Activated CD8-positive, alpha-beta memory T cell treated with anti-CD3 and anti-CD28 coated beads, Interleukin-2, amount 50 U/mL, for 24 hours (primary cell): ENCODE results near the gene DENND11.
A peak's percentile ranks its signal among the peaks of the same experiment; 100 is the strongest.
"Not testable (repeated sequence)": the region's sequence is repeated elsewhere in the genome, so short reads cannot be mapped to it uniquely, and the experiment has no call there.

Experiments
- DNase-seq: peaks from one replicate; pipeline ENCODE4 v3.0.0-alpha.2; 2020; ENCODE audit errors: extremely low read depth

DENND11 gene

DNA sequence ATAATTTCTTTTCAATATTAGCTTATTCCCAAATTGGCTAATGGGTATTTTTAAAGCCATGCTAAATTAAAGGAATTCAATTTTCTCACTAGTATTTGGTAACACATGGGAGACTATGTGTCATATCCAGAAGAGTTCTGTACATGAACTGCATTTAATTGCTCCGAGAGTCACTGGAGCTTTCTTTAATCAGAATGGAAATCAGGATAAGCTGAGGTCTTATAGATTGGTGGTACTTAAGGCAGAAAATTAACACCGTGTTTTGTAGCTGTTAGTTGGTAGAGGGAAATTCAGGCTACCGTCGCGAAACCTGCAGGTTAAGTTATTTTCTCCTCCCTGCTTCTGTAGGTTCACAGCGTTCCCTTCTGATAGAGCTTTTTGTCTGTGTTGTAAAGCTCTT lies 6.4 kb upstream of the DENND11 start, which contains the start of gene WEE2:
WEE2 (plus strand) TSS at position 3 of the 400 bp plus-strand sequence. CDS start 406 bp downstream, outside the sequence.
- no peak for DNase-seq

- DNase-seq: no peak
These were observed 4.5 kb upstream of the DENND11 start for GRCh38 chr7:141706239-141707064.

DNA sequence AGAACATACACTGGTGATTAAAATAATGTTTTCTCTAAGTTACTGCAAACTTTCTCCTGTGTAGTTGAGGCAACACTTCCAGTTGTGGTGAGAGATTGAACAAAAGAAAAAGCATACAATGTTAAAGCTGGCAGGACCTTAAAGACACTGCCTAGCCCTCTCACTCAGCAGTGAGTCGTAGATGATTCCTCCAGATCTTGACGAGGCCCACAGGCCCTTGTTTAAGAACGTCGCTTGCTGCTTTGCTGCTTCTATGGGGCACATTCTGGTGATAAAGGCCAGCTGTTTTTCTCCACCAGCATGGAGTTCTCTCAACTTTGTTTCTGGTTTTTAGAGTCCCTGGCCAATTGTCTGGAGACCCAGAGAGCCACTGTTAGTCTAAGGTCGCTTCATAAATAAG lies 2.8 kb upstream of the DENND11 start:
- no peak for DNase-seq

DNA sequence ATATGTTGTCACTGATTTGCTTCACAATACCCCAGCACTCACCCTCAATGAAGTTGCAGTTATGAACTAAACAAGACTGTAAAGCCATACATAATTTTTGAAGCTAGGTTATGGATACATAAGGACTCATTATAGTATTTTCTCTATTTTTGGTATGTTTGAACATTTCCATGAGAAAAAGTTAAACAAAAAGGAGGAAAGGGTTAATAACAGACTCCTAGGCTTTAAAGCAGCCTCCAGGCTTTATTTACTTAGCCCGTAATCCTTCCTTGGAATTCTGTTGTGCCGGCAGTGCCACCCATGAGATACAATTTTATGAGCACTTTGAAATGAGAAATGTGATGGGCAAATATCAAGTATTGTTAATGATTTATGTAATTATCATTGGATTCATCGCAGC lies 2.1 kb upstream of the DENND11 start:
- DNase-seq: no peak

GRCh38 chr7:141702892-141703291 lies 926 bp upstream of the DENND11 start:
- no peak for DNase-seq

GRCh38 chr7:141701489-141702046 lies 398 bp downstream of the DENND11 start:
- DNase-seq: peak; percentile 50

DNA sequence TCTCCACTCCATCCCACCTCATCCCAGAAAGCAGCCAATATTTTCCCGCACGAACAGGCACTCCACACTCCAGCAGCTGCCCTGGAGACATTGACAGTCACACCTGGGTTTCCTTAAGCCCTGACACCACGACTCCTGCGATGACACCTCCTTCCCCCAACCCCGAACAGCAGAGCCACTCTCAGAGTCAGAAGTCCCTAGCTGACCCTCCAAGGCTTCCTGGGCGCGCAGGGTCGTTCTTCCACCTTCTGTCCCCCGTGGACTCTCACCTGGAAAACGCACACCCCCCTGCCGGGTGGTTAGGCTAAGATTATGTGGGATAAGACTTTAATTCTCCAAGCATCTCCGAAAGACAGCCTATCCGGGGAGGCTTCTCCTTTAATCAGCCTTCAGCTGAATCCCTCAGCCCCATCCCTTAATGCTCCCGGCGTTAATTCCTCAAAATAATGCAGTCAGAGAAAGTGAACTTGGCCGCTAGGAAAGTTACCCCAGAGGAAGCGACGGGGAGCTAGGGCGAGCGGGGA lies 1.1 kb downstream of the DENND11 start:
- DNase-seq: no peak

- no peak for DNase-seq
These were observed 1.6 kb downstream of the DENND11 start for GRCh38 chr7:141700296-141700847.

- no peak for DNase-seq
These were observed 2.1 kb downstream of the DENND11 start for GRCh38 chr7:141699860-141700259.

DNA sequence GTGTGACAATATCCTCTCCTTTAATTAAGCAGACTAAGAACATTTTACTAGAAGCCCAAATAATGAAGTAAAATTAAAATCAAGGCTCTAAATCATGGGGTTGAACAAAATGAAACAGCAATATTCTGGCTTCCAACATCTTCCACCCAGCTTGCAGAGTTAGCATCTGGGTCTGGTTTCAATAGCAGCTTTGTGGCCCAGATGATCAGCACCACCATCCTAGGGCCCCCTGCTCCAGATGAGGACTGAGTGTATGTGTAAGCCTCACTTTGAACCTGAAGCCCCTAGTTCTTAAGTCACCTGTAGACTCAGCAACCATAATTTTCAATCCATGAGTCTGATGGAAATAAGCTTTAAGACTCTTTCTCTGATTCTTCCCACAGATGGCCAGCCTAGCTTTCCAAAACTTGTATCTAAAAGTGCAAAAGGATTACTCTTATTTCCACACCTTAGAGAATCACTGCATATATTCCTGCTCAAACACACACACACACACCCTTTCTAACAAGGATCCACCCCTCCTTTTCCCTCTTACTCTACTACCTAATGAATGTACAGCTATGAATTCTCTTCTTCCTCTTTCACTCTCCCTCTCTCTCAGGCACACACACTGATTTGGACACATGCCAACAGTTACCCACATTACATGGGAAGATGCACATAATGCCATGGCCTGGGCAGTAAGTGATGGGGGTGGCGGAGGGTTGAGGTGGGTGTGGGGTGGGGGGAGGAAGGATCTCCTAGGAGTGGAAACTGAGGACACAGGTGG lies 3.5 kb downstream of the DENND11 start:
- no peak for DNase-seq

- no peak for DNase-seq
These were observed 4.6 kb downstream of the DENND11 start for GRCh38 chr7:141697211-141697871.

DNA sequence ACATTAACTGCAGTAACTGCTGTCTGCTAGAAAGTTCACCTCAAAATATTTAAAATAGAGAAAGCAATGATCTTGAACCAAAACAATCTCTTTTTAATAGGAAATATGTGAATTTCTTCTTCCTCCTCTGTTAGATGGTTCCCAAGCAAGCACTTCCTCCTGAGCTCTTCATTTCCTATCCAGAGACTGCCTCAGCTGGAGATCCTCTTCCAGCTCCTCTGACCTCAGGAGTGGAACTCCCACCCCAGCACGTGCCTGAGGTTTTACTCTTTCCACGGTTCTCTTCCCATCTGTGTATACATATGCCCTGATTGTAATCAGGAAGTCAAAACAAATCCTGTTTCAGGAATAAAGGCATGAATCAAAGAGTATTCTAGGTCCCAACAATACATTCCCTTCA lies 5.6 kb downstream of the DENND11 start:
- DNase-seq: no peak

DNA sequence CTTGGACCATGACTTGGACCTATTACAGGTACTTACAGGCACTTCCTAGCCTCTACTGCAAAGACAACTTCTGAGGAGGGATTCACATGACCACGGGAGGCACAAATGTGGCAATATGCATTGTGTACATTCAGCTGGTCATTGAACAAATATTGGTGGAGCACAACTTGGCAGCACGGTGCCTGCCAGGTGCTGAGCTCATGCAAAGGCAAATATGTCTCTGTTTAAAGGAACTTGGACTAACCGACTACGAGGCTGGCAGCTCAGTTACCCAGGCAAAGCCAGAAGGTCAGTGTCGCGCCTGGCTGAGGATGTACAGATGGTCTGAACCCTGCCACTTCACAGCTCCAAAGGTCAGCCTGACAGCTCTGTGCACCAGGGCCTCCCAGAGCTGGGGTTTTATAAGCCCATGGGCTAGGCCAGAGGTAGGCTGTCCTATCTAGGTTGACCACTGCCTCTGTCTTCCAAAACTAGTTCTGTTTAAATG lies 6.1 kb downstream of the DENND11 start:
- DNase-seq: no peak

- no peak for DNase-seq
These were observed 8.9 kb downstream of the DENND11 start for GRCh38 chr7:141693082-141693481.

GRCh38 chr7:141691961-141692360 lies 10.0 kb downstream of the DENND11 start:
- no peak for DNase-seq

GRCh38 chr7:141691540-141691939 lies 10.4 kb downstream of the DENND11 start:
- DNase-seq: no peak

DNA sequence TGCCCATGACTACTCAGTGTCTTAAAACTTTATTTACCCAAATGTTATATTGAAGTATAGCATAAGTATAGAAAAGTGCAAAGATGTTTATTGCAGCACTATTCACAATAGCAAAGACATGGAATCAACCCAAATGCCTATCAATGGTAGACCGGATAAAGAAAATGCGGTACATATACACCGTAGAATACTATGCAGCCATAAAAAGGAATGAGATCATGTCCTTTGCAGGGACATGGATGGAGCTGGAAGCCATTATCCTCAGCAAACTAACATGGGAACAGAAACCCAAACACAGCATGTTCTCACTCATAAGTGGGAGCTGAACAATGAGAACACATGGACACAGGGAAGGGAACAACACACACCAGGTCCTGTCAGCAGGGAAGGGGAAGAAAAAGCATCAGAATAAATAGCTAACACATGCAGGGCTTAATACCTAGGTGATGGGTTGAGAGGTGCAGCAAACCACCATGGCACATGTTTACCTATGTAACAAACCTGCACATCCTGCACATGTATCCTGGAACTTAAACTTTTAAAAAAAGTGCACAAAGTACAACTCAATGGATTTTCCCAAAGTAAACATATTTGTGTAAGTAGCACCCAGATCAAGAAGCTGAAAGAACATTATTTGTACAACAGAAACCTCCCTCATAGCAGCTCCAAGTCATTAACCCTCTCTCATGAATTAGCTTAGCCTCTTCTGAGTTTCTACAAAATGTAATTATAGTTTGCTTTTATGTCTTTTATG lies 12.7 kb downstream of the DENND11 start:
- DNase-seq: not testable (repeated sequence)

DNA sequence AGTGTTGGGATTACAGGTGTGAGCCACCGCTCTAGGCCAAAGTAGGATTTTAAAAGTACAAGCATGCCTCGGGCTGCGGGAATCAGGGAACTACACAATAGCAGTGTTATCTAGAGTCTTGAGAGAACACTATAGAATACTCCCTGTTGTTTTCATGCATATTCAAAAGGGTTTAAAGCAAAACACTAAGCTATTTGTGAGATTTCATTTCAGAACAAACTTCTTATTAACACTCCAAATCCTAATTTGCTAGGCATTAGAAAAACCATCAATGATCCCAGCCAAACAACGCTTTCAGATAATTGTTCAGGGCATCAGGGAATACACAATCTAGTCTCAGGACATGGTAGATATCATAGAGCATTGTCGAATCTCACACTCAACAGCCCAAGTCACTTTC lies 13.9 kb downstream of the DENND11 start:
- DNase-seq: no peak

DNA sequence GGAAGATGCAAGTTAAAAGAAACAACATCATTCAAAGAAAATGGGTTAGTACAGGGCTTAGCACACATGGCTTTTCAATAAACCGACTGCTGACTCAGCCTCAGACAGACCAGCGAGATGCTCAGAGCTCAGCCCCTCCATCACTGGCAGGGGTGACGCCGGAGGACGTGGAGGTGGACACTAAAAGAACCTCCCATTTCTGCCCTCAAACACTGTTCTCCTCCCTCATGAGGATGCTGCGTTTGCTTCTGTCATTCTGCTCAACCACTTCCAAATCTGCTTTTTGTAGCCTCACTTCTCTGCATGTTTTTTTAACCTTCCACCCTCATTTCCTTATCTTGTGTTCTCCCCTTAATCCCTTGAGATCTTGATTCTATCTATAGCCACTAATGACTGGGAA lies 15.3 kb downstream of the DENND11 start:
- no peak for DNase-seq

- DNase-seq: no peak
These were observed 15.9 kb downstream of the DENND11 start for GRCh38 chr7:141686074-141686473.
